ENCODE results near the gene ZNF605. TPM values are rescaled to one million over a fixed set of nuclear protein-coding genes. Genes with fewer than 3 reads are reported as not detected.
"Not testable (repeated sequence)": the region's sequence is repeated elsewhere in the genome, so short reads cannot be mapped to it uniquely, and the experiment has no call there.

ZNF605 gene
- total RNA-seq, 1 donor from 2014 or later = 33.5 TPM

DNA sequence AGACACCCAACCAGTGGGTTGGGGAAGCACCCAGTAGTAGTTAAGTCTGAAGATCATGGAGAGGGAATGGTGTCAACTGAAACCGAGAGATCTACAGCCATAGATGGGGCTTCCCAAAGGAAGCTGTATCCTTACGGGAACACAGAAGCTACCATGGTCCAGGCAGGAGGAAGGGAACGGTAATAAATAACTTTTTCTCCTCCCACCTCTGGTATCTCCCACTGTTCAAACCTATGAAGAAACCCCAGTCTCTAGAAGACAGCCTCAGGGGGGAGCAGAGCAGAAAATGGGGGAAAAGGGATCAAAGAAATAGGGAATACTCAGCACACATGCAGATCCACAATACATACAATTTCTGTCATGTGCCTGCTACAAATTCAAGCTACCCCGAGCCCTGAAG is 33.4 kb downstream of the ZNF605 start:
- no peaks in the 10 kb centered on the region for H3K4me1 Mint-ChIP-seq
- no peak overlapping the region for H3K27ac Mint-ChIP-seq

DNA sequence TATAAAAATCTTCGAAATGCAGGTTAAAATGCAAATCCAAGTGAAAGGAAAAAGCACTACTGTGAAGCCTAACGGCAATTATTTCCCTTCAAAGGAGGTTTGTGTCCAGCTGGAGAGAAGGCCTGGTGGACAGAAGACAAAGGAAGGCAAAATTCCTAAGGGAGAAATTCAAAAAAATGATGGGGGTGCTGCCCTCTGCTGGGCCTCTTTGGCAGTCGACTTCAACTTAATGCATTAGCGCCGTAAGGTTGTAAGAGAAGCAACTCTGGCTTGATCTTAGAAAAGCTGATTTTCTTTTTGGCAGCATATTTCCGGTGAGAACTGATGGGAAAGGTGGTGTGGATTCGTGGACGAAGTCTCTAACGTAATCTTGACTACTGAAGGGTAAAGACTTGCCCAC is 34.4 kb downstream of the ZNF605 start:
- Mint-ChIP-seq H3K36me3 (peaks cover 64% of the 10 kb centered on the region), H3K27ac (no peak overlapping the region), H3K27me3 (ENCODE audit: low read depth) (no peaks in the 10 kb centered on the region), H3K4me1 (no peaks in the 10 kb centered on the region), H3K4me3 (no peak overlapping the region), H3K9me3 (peaks cover 70% of the 10 kb centered on the region)
- DNase-seq (ENCODE audit: low spot score in 2 of 2, unreplicated experiment in 2 of 2) = no peak
- TF ChIP-seq, protein P1, sequence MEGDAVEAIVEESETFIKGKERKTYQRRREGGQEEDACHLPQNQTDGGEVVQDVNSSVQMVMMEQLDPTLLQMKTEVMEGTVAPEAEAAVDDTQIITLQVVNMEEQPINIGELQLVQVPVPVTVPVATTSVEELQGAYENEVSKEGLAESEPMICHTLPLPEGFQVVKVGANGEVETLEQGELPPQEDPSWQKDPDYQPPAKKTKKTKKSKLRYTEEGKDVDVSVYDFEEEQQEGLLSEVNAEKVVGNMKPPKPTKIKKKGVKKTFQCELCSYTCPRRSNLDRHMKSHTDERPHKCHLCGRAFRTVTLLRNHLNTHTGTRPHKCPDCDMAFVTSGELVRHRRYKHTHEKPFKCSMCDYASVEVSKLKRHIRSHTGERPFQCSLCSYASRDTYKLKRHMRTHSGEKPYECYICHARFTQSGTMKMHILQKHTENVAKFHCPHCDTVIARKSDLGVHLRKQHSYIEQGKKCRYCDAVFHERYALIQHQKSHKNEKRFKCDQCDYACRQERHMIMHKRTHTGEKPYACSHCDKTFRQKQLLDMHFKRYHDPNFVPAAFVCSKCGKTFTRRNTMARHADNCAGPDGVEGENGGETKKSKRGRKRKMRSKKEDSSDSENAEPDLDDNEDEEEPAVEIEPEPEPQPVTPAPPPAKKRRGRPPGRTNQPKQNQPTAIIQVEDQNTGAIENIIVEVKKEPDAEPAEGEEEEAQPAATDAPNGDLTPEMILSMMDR (IDR thresholded peaks at IDR 0.05; ENCODE audit: unreplicated experiment) = peak; percentile 26

More for the DNA sequence above, 33.4 kb downstream of the ZNF605 start:
- Mint-ChIP-seq H3K4me3 (no peak overlapping the region), H3K36me3 (peaks cover 68% of the 10 kb centered on the region), H3K9me3 (peaks cover 74% of the 10 kb centered on the region), H3K27me3 (ENCODE audit: low read depth) (no peaks in the 10 kb centered on the region)
- TF ChIP-seq, protein P1 (IDR thresholded peaks at IDR 0.05; ENCODE audit: unreplicated experiment) = no peak
- no peak for DNase-seq (ENCODE audit: low spot score in 2 of 2, unreplicated experiment in 2 of 2)

DNA sequence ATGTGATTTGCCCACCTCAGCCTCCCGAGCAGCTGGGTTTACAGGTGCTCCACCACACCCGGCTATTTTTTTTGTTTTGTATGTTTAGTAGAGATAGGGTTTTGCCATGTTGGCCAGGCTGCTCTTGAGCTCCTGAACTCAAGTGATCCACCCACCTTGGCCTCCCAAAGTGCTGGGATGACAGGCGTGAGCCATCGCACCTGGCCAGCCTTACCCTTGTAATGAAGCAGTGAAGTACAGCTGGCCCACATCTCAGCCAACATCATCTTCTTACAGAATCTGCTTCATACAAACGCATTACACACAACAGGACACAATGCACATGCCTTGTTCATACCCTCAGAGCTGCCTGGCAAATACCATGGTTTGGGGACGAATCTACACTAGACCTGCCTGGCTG is 37.4 kb downstream of the ZNF605 start:
- peaks cover 52% of the 10 kb centered on the region for H3K36me3 Mint-ChIP-seq
- no peak overlapping the region for H3K27ac Mint-ChIP-seq
- DNase-seq (ENCODE audit: low spot score in 2 of 2, unreplicated experiment in 2 of 2) = no peak
- H3K27me3 Mint-ChIP-seq (ENCODE audit: low read depth) = no peaks in the 10 kb centered on the region
- TF ChIP-seq, protein P1 (IDR thresholded peaks at IDR 0.05; ENCODE audit: unreplicated experiment) = no peak
- no peak overlapping the region for H3K4me3 Mint-ChIP-seq
- H3K4me1 Mint-ChIP-seq = no peaks in the 10 kb centered on the region
- peaks cover 61% of the 10 kb centered on the region for H3K9me3 Mint-ChIP-seq

DNA sequence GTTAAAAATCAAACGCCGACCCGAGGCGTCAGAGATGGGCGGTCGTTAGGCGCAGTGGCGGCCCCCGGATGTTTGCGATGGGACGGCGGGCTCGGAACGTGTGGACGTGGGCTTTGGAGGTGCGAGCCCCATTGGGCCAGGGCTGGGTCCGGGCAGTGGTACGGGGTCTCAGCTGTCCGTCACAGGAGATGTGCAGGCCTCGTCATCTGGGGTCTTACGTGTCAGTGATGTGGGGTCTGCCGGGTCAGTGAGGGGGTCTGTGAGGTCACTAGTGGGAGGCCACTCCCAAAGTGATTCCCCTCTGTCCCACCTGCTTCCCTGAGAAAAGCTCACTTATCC is 47.1 kb downstream of the ZNF605 start:
- TF ChIP-seq, protein P1 (IDR thresholded peaks at IDR 0.05; ENCODE audit: unreplicated experiment) = no peak
- Mint-ChIP-seq H3K4me3 (peak overlapping the region; percentile 81), H3K4me1 (peaks cover 2% of the 10 kb centered on the region), H3K9me3 (peaks cover 42% of the 10 kb centered on the region), H3K27me3 (ENCODE audit: low read depth) (peaks cover 26% of the 10 kb centered on the region), H3K36me3 (peaks cover 15% of the 10 kb centered on the region), H3K27ac (no peak overlapping the region)
- DNase-seq (ENCODE audit: low spot score in 2 of 2, unreplicated experiment in 2 of 2) = no peak

DNA sequence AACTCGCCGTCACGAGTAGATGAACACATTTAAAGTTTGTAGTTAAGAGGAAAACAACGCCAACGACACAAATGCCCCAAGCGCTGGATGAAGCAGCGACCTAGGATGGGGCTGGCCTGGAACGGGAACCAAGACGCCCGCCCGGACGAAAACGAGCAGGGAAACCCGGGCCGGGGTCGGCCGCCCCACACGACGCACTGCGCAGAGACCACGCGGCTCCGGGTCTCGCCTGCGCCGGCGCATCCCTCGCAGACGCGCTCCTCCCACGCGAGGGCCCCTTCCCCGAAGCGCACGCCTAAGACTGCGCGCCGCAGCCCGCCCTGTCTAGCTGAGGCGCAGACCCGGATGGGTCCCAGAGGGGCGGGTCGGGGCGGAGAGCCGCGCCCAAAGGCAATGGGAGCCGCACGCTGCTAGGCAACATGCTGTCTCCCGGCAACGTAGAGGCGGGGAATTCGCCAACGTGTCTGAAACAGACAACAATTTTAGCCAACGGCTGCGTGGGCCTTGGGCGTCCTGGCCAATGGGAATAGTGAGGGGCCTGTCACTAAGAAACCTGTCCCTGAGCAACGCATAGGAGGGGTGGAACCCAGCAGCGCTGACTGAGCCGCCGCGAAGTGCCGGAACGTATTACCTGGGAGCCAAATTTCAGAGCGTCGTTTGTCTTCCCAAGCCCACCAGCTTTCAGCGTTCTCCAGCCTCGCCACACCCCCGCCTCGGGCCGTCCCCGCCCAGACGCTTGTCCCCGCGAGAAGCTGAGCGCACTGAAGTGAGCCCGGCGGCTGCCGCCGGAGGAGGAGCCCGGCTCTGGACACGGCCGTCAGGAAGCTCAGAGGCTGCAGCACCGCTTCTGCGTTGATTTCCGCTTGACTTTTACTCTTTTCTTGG is 47.7 kb downstream of the ZNF605 start:
- TF ChIP-seq, protein P1 (IDR thresholded peaks at IDR 0.05; ENCODE audit: unreplicated experiment) = no peak
- Mint-ChIP-seq H3K4me1 (peaks cover 2% of the 10 kb centered on the region), H3K9me3 (peaks cover 38% of the 10 kb centered on the region), H3K27ac (peak overlapping the region; percentile 82), H3K36me3 (peaks cover 11% of the 10 kb centered on the region), H3K4me3 (peak overlapping the region; percentile 81), H3K27me3 (ENCODE audit: low read depth) (peaks cover 26% of the 10 kb centered on the region)
- peak; percentile 83 to 90 for DNase-seq (ENCODE audit: low spot score in 2 of 2, unreplicated experiment in 2 of 2)

DNA sequence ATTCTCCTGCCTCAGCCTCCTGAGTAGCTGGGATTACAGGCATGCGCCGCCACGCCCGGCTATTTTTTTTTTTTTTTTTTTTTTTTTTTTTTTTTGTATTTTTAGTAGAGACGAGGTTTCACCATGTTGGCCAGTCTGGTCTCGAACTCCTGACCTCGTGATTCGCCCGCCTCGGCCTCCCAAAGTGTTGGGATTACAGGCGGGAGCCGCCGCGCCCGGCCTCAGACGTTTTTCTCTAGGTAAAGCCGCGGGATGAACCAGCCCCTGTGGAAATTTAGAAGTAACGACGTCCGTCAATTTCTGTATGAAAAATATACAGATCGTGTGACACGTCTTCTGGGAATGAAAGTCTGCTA is 48.3 kb downstream of the ZNF605 start:
- peaks cover 40% of the 10 kb centered on the region for H3K9me3 Mint-ChIP-seq
- not testable (repeated sequence) for DNase-seq (ENCODE audit: low spot score in 2 of 2, unreplicated experiment in 2 of 2); H3K4me1 Mint-ChIP-seq; H3K27ac Mint-ChIP-seq
- H3K4me3 Mint-ChIP-seq = peak overlapping the region; percentile 44
- H3K27me3 Mint-ChIP-seq (ENCODE audit: low read depth) = peaks cover 26% of the 10 kb centered on the region
- peaks cover 12% of the 10 kb centered on the region for H3K36me3 Mint-ChIP-seq
